K562 (cell line): ENCODE measurements around the gene PLXNB2. TPM values are rescaled to one million over a fixed set of nuclear protein-coding genes. Genes with fewer than 3 reads are reported as not detected.

Experiments
- ARID4B ChIP-seq: sonication (generic); formaldehyde crosslinking; IDR thresholded peaks from 2 replicates; pipeline ENCODE4 v1.8.0; 2022; ENCODE audit warnings: mild to moderate bottlenecking, missing genetic modification reagents
- CCNT2 ChIP-seq: IDR thresholded peaks from 2 replicates; pipeline ENCODE4 v1.6.1; 2011; ENCODE audit warnings: borderline replicate concordance, low read depth, mild to moderate bottlenecking, moderate library complexity, mixed read lengths, low read length; ENCODE audit not compliant: insufficient read length; ENCODE audit errors: extremely low read depth
- HDGF ChIP-seq: fragments of 450-650 bp; IDR thresholded peaks from 2 replicates; pipeline ENCODE4 v1.6.1; 2016
- HMBOX1 ChIP-seq: sonication (generic); IDR thresholded peaks from 2 replicates; pipeline ENCODE4 v1.6.1; 2016
- IRF2 ChIP-seq: sonication (generic); formaldehyde crosslinking; IDR thresholded peaks from 2 replicates; pipeline ENCODE4 v1.8.1; 2022; ENCODE audit warnings: mild to moderate bottlenecking, missing genetic modification reagents
- KLF16 ChIP-seq: IDR thresholded peaks from 2 replicates; pipeline ENCODE4 v1.6.1; 2016; ENCODE audit warnings: antibody characterized with exemption
- MIER1 ChIP-seq: fragments of 450-650 bp; IDR thresholded peaks from 2 replicates; pipeline ENCODE4 v1.6.1; 2016; ENCODE audit warnings: antibody characterized with exemption, mild to moderate bottlenecking, low read depth
- MXD1 ChIP-seq: fragments of 250-450 bp; sonication (Bioruptor Pico); IDR thresholded peaks from 2 replicates; pipeline ENCODE4 v1.8.0; 2021; ENCODE audit warnings: borderline replicate concordance, mild to moderate bottlenecking, moderate library complexity; ENCODE audit not compliant: poor library complexity, severe bottlenecking
- NFE2 ChIP-seq: IDR thresholded peaks from 2 replicates; pipeline ENCODE4 v1.6.1; 2014; ENCODE audit warnings: antibody characterized with exemption, low read depth
- NR1H2 ChIP-seq: sonication (generic); formaldehyde crosslinking; IDR thresholded peaks from 2 replicates; pipeline ENCODE4 v1.4.0; 2020; ENCODE audit warnings: mild to moderate bottlenecking, missing genetic modification reagents
- RB1 ChIP-seq: fragments of 450-650 bp; IDR thresholded peaks from 2 replicates; pipeline ENCODE4 v1.6.1; 2017; ENCODE audit warnings: low read depth, mild to moderate bottlenecking
- SMAD3 ChIP-seq: fragments of 450-650 bp; formaldehyde crosslinking; conservative IDR thresholded peaks from 2 replicates; pipeline ENCODE4 v1.4.0; 2020; ENCODE audit warnings: mild to moderate bottlenecking
- SMARCA4 ChIP-seq: fragments of 450-650 bp; IDR thresholded peaks from 2 replicates; pipeline ENCODE4 v1.6.1; 2016
- SRSF9 ChIP-seq: fragments of 200-400 bp; formaldehyde crosslinking; IDR thresholded peaks from 2 replicates; pipeline ENCODE4 v1.6.1; 2017; ENCODE audit warnings: low read depth, low read length, borderline replicate concordance
- VEZF1 ChIP-seq: fragments of 200-800 bp; sonication (Bioruptor generic); IDR thresholded peaks from 2 replicates; pipeline ENCODE4 v1.6.1; 2017; ENCODE audit warnings: missing genetic modification characterization, missing compliant biosample characterization
- ZNF592 ChIP-seq: fragments of 450-650 bp; IDR thresholded peaks from 2 replicates; pipeline ENCODE4 v1.6.1; 2017; ENCODE audit warnings: antibody characterized with exemption, mild to moderate bottlenecking
- polyA plus RNA-seq, 8 experiments: library from polyadenylated mRNA; depleted of rRNA in 4 of 8; stranded (reverse) in 5 of 8; unstranded in 3 of 8; fragments of >200 nt; fragmentation: Nextera tagmentation in 2 of 8; fragmentation: Illumina TruSeq in 1 of 8; extraction: Ambion mirVana in 2 of 8; extraction: Trizol in 1 of 8; gene quantifications; 2 replicates each; pipeline versions ENCODE4 v1.2.1 to v1.2.3, GENCODE V29; 2011 to 2014; ENCODE audit warnings: inconsistent platforms in 1 of 8, missing spikeins in 1 of 8
- total RNA-seq, 7 experiments: library from RNA; depleted of rRNA in 6 of 7; stranded (reverse); fragments of >200 nt in 6 of 7; fragmentation: Illumina TruSeq in 2 of 7; extraction: Trizol in 2 of 7; gene quantifications; 2 replicates each; pipeline versions ENCODE4 v1.2.1 to v1.2.3, GENCODE V29; 2011 to 2021; ENCODE audit warnings: low replicate concordance in 1 of 7

The PLXNB2 gene
- total and polyA plus RNA-seq, 9 of the 15 experiments (the other 6 are each of a cell fraction or from before 2014, with no cell fraction given), result 0.15 to 45.1 (median 13.6) TPM

- TF ChIP-seq ZNF592 (no peak), CCNT2 (peak; percentile 22), HDGF (no peak), RB1 (no peak), MXD1 (no peak), NR1H2 (no peak), SMAD3 (CRISPR knock-in tag) (no peak), SMARCA4 (no peak), VEZF1 (CRISPR knock-in tag) (peak; percentile 77), ARID4B (no peak), NFE2 (no peak), IRF2 (CRISPR knock-in tag) (no peak), SRSF9 (no peak), HMBOX1 (no peak), KLF16 (no peak), MIER1 (no peak)
Measured at GRCh38 chr22:50261615-50262459, 45.6 kb downstream of the PLXNB2 start, which contains the start of gene MAPK12 (continued).
